ENCODE data around the gene PIK3R1.

The PIK3R1 gene

GRCh38 chr5:68239487-68239886 is 23.9 kb downstream of the PIK3R1 start:
- H3K27ac ChIP-seq = peak overlapping the region; percentile 56
- TF ChIP-seq, protein P1, sequence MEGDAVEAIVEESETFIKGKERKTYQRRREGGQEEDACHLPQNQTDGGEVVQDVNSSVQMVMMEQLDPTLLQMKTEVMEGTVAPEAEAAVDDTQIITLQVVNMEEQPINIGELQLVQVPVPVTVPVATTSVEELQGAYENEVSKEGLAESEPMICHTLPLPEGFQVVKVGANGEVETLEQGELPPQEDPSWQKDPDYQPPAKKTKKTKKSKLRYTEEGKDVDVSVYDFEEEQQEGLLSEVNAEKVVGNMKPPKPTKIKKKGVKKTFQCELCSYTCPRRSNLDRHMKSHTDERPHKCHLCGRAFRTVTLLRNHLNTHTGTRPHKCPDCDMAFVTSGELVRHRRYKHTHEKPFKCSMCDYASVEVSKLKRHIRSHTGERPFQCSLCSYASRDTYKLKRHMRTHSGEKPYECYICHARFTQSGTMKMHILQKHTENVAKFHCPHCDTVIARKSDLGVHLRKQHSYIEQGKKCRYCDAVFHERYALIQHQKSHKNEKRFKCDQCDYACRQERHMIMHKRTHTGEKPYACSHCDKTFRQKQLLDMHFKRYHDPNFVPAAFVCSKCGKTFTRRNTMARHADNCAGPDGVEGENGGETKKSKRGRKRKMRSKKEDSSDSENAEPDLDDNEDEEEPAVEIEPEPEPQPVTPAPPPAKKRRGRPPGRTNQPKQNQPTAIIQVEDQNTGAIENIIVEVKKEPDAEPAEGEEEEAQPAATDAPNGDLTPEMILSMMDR (conservative IDR thresholded peaks at IDR 0.05) = no peak

GRCh38 chr5:68240202-68240601 is 24.6 kb downstream of the PIK3R1 start:
- TF ChIP-seq, protein P1 (conservative IDR thresholded peaks at IDR 0.05) = no peak
- H3K27ac ChIP-seq = peak overlapping the region; percentile 56

- peak overlapping the region; percentile 56 for H3K27ac ChIP-seq
- TF ChIP-seq, protein P1 (conservative IDR thresholded peaks at IDR 0.05) = no peak
These were observed 25.2 kb downstream of the PIK3R1 start for GRCh38 chr5:68240771-68241170.

DNA sequence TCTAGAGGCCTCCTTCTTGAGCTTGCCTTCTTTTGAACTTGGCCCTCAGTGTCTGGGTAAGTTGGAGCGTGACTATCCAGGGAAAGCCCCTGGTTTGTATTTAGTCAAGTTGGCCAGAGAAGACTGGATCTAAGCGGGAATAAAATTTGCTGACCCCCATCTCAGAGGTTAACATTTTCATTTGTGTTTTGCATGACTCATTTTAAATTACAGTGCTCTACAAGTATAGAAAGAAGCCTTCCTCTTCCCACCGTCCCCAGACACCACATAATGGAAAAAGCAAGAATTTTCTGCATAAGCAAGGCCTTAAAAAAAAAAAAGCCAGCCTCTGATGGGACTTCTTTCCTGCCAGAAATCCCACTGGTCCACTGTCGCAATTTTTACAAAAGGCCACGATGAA is 27.2 kb downstream of the PIK3R1 start:
- no peak overlapping the region for H3K27ac ChIP-seq
- TF ChIP-seq, protein P1 (conservative IDR thresholded peaks at IDR 0.05) = no peak

DNA sequence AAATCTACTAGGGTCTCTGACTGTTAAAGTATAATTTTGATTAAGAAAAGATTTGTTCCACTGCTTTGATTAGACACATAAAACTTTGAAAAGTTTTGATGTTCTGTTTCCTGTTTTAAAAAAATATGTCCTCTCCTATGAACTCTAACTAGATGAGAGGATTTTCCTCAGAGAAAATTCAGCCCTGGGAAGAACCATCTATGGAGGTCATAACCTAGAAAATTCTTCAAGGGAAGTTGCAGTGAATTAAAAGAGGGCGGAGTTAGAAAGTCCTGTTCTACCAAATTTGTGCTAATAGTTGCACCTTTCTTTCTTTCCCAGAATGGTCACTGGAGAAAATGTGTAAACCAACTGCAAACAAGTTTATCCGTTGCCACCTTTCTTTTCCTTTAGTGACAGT is 27.7 kb downstream of the PIK3R1 start:
- H3K27ac ChIP-seq = no peak overlapping the region
- TF ChIP-seq, protein P1 (conservative IDR thresholded peaks at IDR 0.05) = no peak

GRCh38 chr5:68243681-68244080 is 28.1 kb downstream of the PIK3R1 start:
- H3K27ac ChIP-seq = no peak overlapping the region
- TF ChIP-seq, protein P1 (conservative IDR thresholded peaks at IDR 0.05) = no peak

DNA sequence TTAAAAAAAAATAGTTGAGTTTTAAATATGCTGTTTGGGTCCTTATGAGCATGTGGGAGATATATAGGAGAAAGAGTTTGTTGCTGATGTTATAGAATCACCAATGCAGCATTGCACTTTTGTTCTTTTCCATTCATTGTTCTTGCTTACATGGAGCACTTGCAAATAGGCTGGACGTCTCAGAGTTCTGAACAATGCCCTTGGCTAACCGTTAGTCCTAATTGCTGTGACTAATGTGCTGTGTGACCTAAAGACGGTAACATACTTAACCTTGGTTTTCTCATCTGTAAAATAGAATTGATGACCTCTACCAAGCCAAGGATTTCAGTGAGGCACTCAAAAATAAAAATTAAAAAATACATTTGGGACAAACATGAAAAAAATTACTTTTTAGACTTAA is 29.8 kb downstream of the PIK3R1 start:
- no peak overlapping the region for H3K27ac ChIP-seq
- TF ChIP-seq, protein P1 (conservative IDR thresholded peaks at IDR 0.05) = no peak

GRCh38 chr5:68246802-68247201 is 31.2 kb downstream of the PIK3R1 start:
- TF ChIP-seq, protein P1 (conservative IDR thresholded peaks at IDR 0.05) = peak; percentile 78
- peak overlapping the region; percentile 72 for H3K27ac ChIP-seq

Measured in VCaP (cell line).